ENCODE data around the gene EXD3. TPM values are rescaled to one million over a fixed set of nuclear protein-coding genes. Genes with fewer than 3 reads are reported as not detected.
A peak's percentile ranks its signal among the peaks of the same experiment; 100 is the strongest.

The EXD3 gene
- total RNA-seq, 5 donors from 2014 or later (not counting 1 experiment from before 2014, with no cell fraction given): 18.5 to 43.8 (median 38.0) TPM

GRCh38 chr9:137325124-137325523 lies 97.8 kb downstream of the EXD3 start:
- peaks cover 0 to 63% of the 10 kb centered on the region in 2 experiments for H3K27me3 ChIP-seq (replicated peaks in 1 of 2; ENCODE audit: control insufficient read depth in 2 of 2, extremely low read depth in 1 of 2, insufficient read depth in 2 of 2, low read length in 1 of 2)
- ATAC-seq (replicated peaks in 1 of 4) (no peak), DNase-seq (no peak)
- H3K27ac Mint-ChIP-seq: peak overlapping the region in 1 of 2 donors; percentile 46
- ChIA-PET POLR2A (no interaction called here), CTCF (no interaction called here)
- H3K9me3 ChIP-seq: no peaks in the 10 kb centered on the region
- peaks cover 0 to 17% of the 10 kb centered on the region in 2 experiments for H3K4me1 ChIP-seq (ENCODE audit: control insufficient read depth in 1 of 2, extremely low read depth in 1 of 2, insufficient read depth in 2 of 2, low read length in 2 of 2)
- WGBS (ENCODE audit: insufficient coverage): 92% methylated on average over 4 of the region's 10 CpGs
- peaks cover 0 to 7% (median 0%) of the 10 kb centered on the region in 3 donors for H3K9me3 Mint-ChIP-seq
- no peak overlapping the region for H3K4me3 ChIP-seq (ENCODE audit: control insufficient read depth in 1 of 2, extremely low read depth in 1 of 2, low read length in 1 of 2)
- H3K4me1 Mint-ChIP-seq: peaks cover 13 to 23% (median 17%) of the 10 kb centered on the region in 3 donors
- no peak overlapping the region for H3K4me3 Mint-ChIP-seq
- no peaks in the 10 kb centered on the region for H3K36me3 Mint-ChIP-seq
- no peak overlapping the region for H3K27ac ChIP-seq (ENCODE audit: low read length)
- peaks cover 17 to 35% of the 10 kb centered on the region in 2 donors for H3K27me3 Mint-ChIP-seq
- H3K36me3 ChIP-seq (ENCODE audit: control insufficient read depth in 2 of 2, extremely low read depth in 1 of 2, insufficient read depth in 1 of 2, low read length in 1 of 2): no peaks in the 10 kb centered on the region

GRCh38 chr9:137323531-137324331 lies 99.2 kb downstream of the EXD3 start:
- CTCF ChIA-PET: interaction anchor here in 1 of 2 donors (0.5 kb wide), 1 partner anchor 256 kb away, joined by 3 read pairs; no protein-coding TSS in a partner anchor
- Histone ChIP-seq H3K4me3 (ENCODE audit: control insufficient read depth in 1 of 2, extremely low read depth in 1 of 2, low read length in 1 of 2) (no peak overlapping the region), H3K27me3 (replicated peaks in 1 of 2; ENCODE audit: control insufficient read depth in 2 of 2, extremely low read depth in 1 of 2, insufficient read depth in 2 of 2, low read length in 1 of 2) (peaks cover 0 to 69% of the 10 kb centered on the region in 2 experiments), H3K4me1 (ENCODE audit: control insufficient read depth in 1 of 2, extremely low read depth in 1 of 2, insufficient read depth in 2 of 2, low read length in 2 of 2) (peaks cover 0 to 21% of the 10 kb centered on the region in 2 experiments), H3K27ac (ENCODE audit: low read length) (no peak overlapping the region), H3K36me3 (ENCODE audit: control insufficient read depth in 2 of 2, extremely low read depth in 1 of 2, insufficient read depth in 1 of 2, low read length in 1 of 2) (no peaks in the 10 kb centered on the region), H3K9me3 (no peaks in the 10 kb centered on the region)
- Mint-ChIP-seq H3K27ac (no peak overlapping the region), H3K4me1 (peaks cover 13 to 26% (median 17%) of the 10 kb centered on the region in 3 donors), H3K36me3 (no peaks in the 10 kb centered on the region), H3K4me3 (no peak overlapping the region), H3K9me3 (peaks cover 0 to 7% (median 0%) of the 10 kb centered on the region in 3 donors), H3K27me3 (peaks cover 17 to 37% of the 10 kb centered on the region in 2 donors)
- POLR2A ChIA-PET: no interaction called here
- DNase-seq (no peak), ATAC-seq (replicated peaks in 1 of 4) (no peak)
- WGBS (ENCODE audit: insufficient coverage): 95% methylated on average over 32 of the region's 37 CpGs

- no peaks in the 10 kb centered on the region for H3K9me3 Mint-ChIP-seq
- peaks cover 11 to 23% (median 15%) of the 10 kb centered on the region in 3 donors for H3K4me1 Mint-ChIP-seq
- no peak for DNase-seq
- Histone ChIP-seq H3K27ac (ENCODE audit: low read length) (no peak overlapping the region), H3K9me3 (no peaks in the 10 kb centered on the region), H3K4me1 (ENCODE audit: control insufficient read depth in 1 of 2, extremely low read depth in 1 of 2, insufficient read depth in 2 of 2, low read length in 2 of 2) (peaks cover 0 to 23% of the 10 kb centered on the region in 2 experiments), H3K27me3 (replicated peaks in 1 of 2; ENCODE audit: control insufficient read depth in 2 of 2, extremely low read depth in 1 of 2, insufficient read depth in 2 of 2, low read length in 1 of 2) (peaks cover 0 to 81% of the 10 kb centered on the region in 2 experiments), H3K36me3 (ENCODE audit: control insufficient read depth in 2 of 2, extremely low read depth in 1 of 2, insufficient read depth in 1 of 2, low read length in 1 of 2) (no peaks in the 10 kb centered on the region), H3K4me3 (ENCODE audit: control insufficient read depth in 1 of 2, extremely low read depth in 1 of 2, low read length in 1 of 2) (no peak overlapping the region)
- H3K27ac Mint-ChIP-seq: peak overlapping the region in 1 of 2 donors; percentile 16
- peaks cover 7 to 27% of the 10 kb centered on the region in 2 donors for H3K27me3 Mint-ChIP-seq
- no peaks in the 10 kb centered on the region for H3K36me3 Mint-ChIP-seq
- WGBS (ENCODE audit: insufficient coverage): 91% methylated on average over 21 of the region's 22 CpGs
- no peak for ATAC-seq (replicated peaks in 1 of 4)
- ChIA-PET POLR2A (no interaction called here), CTCF (interaction anchor here in 1 of 2 donors (0.7 kb wide), 1 partner anchor 14 kb away, joined by 4 read pairs; no protein-coding TSS in a partner anchor)
- no peak overlapping the region for H3K4me3 Mint-ChIP-seq
Measured at GRCh38 chr9:137321726-137322361, 101.1 kb downstream of the EXD3 start.

- H3K27me3 Mint-ChIP-seq: peaks cover 4 to 19% of the 10 kb centered on the region in 2 donors
Measured at GRCh38 chr9:137320555-137321384, 102.2 kb downstream of the EXD3 start.

GRCh38 chr9:137319739-137320551 lies 103.0 kb downstream of the EXD3 start:
- Histone ChIP-seq H3K4me1 (ENCODE audit: control insufficient read depth in 1 of 2, extremely low read depth in 1 of 2, insufficient read depth in 2 of 2, low read length in 2 of 2) (peaks cover 0 to 30% of the 10 kb centered on the region in 2 experiments), H3K9me3 (no peaks in the 10 kb centered on the region), H3K4me3 (ENCODE audit: control insufficient read depth in 1 of 2, extremely low read depth in 1 of 2, low read length in 1 of 2) (no peak overlapping the region), H3K27me3 (replicated peaks in 1 of 2; ENCODE audit: control insufficient read depth in 2 of 2, extremely low read depth in 1 of 2, insufficient read depth in 2 of 2, low read length in 1 of 2) (peaks cover 0 to 76% of the 10 kb centered on the region in 2 experiments), H3K27ac (ENCODE audit: low read length) (no peak overlapping the region), H3K36me3 (ENCODE audit: control insufficient read depth in 2 of 2, extremely low read depth in 1 of 2, insufficient read depth in 1 of 2, low read length in 1 of 2) (no peaks in the 10 kb centered on the region)
- Mint-ChIP-seq H3K27ac (peak overlapping the region in 1 of 2 donors; percentile 75), H3K4me3 (peak overlapping the region in 1 of 3 donors; percentile 57), H3K4me1 (peaks cover 0 to 12% (median 6%) of the 10 kb centered on the region in 3 donors), H3K27me3 (peaks cover under 1 to 15% of the 10 kb centered on the region in 2 donors), H3K36me3 (no peaks in the 10 kb centered on the region), H3K9me3 (no peaks in the 10 kb centered on the region)
- 84% methylated on average over 19 of the region's 22 CpGs for WGBS (ENCODE audit: insufficient coverage)
- ChIA-PET POLR2A (no interaction called here), CTCF (interaction anchor here in 1 of 2 donors (0.6 kb wide), 1 partner anchor 103 kb away, joined by 5 read pairs; the partner anchor contains the start of genes EXD3 and NOXA1)
- DNase-seq: peak in 1 of 35 experiments; percentile 3
- ATAC-seq (replicated peaks in 1 of 4): peak in 1 of 4 experiments; percentile 7

More at GRCh38 chr9:137320555-137321384, 102.2 kb downstream of the EXD3 start:
- DNase-seq: peak in 4 of 35 experiments; percentile 4 to 62 (median 20)
- Mint-ChIP-seq H3K36me3 (no peaks in the 10 kb centered on the region), H3K27ac (peak overlapping the region; percentile 59 to 75), H3K4me1 (peaks cover 0 to 15% (median 6%) of the 10 kb centered on the region in 3 donors), H3K9me3 (no peaks in the 10 kb centered on the region), H3K4me3 (peak overlapping the region in 1 of 3 donors; percentile 57)
- H3K36me3 ChIP-seq (ENCODE audit: control insufficient read depth in 2 of 2, extremely low read depth in 1 of 2, insufficient read depth in 1 of 2, low read length in 1 of 2): no peaks in the 10 kb centered on the region
- no peaks in the 10 kb centered on the region for H3K9me3 ChIP-seq
- no peak overlapping the region for H3K4me3 ChIP-seq (ENCODE audit: control insufficient read depth in 1 of 2, extremely low read depth in 1 of 2, low read length in 1 of 2)
- peaks cover 0 to 27% of the 10 kb centered on the region in 2 experiments for H3K4me1 ChIP-seq (ENCODE audit: control insufficient read depth in 1 of 2, extremely low read depth in 1 of 2, insufficient read depth in 2 of 2, low read length in 2 of 2)
- ChIA-PET POLR2A (no interaction called here), CTCF (no interaction called here)
- H3K27ac ChIP-seq (ENCODE audit: low read length): no peak overlapping the region
- H3K27me3 ChIP-seq (replicated peaks in 1 of 2; ENCODE audit: control insufficient read depth in 2 of 2, extremely low read depth in 1 of 2, insufficient read depth in 2 of 2, low read length in 1 of 2): peaks cover 0 to 76% of the 10 kb centered on the region in 2 experiments
- peak; percentile 54 to 80 (median 71) for ATAC-seq (replicated peaks in 1 of 4)
- WGBS (ENCODE audit: insufficient coverage): 28% methylated on average over 22 of the region's 24 CpGs
